GM19240 (cell line): ENCODE measurements around the gene FTO.
"Not testable (repeated sequence)": the region's sequence is repeated elsewhere in the genome, so short reads cannot be mapped to it uniquely, and the experiment has no call there.

Source experiments
- DNase-seq: peaks from one replicate; pipeline ENCODE4 v3.0.0; 2011; ENCODE audit warnings: low spot score; ENCODE audit not compliant: insufficient read length

FTO gene

GRCh38 chr16:53821957-53822625 lies 118.1 kb downstream of the FTO start:
- no peak for DNase-seq

DNA sequence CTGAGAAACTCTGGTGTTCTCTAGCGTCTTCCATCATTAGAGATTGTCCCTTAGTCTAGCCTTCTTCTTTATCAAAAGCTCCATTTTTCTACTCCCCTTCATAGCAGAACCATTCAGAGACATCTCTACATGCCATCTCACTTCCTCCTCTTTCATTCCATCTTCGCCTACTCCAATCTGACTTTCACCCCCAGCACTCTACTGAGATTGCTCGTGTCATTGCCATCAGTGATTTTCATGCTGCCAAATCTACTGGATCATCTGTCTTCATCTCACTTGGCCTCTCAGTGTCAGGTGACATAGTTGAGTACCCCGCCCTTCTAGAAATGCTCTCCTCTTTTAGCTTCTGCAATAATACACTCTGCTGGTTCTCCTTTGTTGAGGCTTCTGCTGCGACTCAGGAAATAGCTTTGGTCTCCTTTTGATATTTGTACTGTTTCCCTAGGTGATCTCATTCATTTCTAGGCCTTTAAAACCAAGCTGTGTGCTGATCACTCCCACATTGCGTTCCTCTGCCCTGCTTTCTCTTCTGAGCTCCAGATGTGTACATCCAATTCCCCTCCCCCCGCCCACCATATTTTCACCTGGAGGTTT lies 119.1 kb downstream of the FTO start:
- no peak for DNase-seq

DNA sequence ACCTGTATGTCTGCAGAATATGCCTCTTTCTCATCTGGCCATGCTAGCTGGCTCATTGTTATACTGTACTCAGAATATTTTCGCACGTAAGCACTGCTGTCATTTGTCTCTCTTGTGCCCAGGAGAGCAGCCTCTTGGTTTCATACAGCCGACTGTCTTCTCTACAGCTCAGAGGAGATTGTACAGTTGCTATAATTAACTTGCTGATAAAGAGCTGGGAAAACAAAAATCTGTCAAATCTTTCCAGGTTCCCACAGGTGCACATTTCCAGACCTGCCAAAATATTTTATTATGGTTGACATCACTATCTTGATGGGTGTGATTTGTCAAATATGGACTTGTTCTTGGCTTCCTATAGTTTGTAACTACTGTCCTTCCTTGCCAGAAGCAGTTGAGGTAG lies 122.7 kb downstream of the FTO start:
- no peak for DNase-seq

DNA sequence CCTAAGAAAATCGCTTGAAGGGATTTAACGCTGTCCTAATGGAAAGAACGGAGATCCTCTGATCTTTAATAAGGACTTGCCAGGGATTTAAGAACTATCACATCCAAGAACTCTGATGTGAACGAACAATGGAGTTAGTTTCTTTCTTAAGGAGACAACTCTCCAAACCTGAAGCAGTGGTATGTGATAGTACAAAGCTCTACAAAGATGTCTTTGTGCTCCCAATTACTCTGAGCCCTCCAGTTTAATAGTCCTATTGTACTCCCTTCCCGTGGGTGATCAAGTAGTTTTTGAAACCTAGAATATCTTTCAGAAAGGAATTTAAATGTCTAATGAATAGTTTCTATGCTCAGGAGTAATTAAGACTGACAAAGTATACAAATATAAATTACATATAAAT lies 123.8 kb downstream of the FTO start:
- no peak for DNase-seq

GRCh38 chr16:53829186-53829747 lies 125.3 kb downstream of the FTO start:
- DNase-seq, result no peak

DNA sequence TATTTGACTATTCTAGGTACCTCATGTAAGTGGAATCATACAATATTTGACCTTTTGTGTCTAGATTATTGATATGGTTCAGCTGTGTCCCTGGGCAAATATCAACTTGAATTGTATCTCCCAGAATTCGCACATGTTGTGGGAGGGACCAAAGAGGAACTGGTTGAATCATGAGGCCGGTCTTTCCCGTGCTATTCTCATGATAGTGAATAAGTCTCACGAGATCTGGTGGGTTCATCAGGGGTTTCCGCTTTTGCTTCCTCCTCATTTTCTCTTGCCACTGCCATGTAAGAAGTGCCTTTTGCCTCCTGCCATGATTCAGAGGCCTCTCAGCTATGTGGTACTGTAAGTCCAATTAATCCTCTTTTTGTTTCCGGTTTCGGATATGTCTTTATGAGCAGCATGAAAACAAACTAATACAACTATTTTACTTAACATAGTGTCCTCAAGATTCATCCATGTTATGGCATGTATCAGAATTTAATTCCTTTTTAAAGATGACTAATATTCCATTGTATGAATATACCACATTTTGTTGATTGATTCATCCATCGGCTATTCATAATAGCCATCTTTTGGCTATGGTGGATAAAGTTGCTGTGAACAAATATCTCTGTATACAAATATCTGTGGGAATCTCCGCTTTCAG lies 129.1 kb downstream of the FTO start:
- no peak for DNase-seq

GRCh38 chr16:53836142-53836541 lies 132.2 kb downstream of the FTO start:
- DNase-seq, result no peak

- DNase-seq, result no peak
Measured at GRCh38 chr16:53836680-53837079, 132.7 kb downstream of the FTO start.

DNA sequence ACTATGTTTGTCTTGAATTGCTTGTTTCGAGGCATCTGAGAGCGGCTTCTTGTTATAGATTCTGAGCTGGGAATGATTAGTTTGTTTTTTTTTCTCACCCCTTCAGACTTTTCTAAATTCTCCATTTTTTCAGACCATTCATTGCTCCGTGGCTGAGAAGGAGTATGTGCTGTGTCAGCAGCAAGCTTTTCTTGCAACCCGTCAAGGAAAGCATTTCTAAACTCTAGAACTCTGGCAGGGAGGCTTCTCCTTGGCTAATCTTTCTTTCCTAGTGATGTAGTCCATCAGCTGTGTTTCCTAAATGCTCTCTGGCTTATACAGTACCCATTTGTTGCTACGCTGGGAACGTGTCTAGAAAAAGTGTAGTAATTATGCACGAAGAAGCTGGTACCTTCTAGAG lies 133.5 kb downstream of the FTO start:
- no peak for DNase-seq

DNA sequence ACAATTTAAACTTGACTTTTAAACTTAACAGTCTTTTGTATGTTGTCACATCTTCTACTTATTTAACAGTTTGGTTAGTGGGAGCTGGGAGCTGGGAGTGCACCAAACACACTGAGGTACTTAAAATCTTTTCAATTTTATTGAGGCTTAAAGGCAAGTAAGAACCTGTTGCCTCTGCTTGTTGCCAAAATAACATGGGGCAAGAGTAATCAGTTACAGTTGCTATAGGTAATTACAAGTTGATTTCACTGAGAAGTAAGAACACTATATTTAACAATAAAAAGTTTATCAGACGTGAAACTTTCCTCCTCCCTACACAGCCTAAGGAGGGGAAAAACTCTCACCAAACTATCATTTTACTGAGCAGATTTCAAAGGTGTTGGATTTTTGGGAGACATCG lies 135.2 kb downstream of the FTO start:
- no peak for DNase-seq

- no peak for DNase-seq
Measured at GRCh38 chr16:53840456-53840855, 136.5 kb downstream of the FTO start.

GRCh38 chr16:53841884-53842283 lies 137.9 kb downstream of the FTO start:
- DNase-seq, result no peak

GRCh38 chr16:53843084-53843483 lies 139.1 kb downstream of the FTO start:
- DNase-seq, result no peak

GRCh38 chr16:53844804-53845203 lies 140.8 kb downstream of the FTO start:
- no peak for DNase-seq

DNA sequence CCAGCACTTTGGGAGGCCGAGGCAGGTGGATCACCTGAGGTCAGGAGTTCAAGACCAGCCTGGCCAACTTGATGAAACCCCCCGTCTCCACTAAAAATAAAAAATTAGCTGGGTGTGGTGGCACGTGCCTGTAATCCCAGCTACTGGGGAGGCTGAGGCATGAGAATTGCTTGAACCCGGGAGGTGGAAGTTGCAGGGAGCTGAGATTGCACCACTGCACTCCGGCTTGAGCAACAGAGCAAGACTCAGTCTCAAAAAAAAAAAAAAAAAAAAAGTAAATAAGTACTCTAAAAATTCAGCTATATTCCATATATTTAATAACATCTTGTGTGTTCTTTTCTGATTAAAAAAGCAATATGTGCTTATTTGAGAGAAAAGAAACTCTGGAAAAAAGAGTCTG lies 142.6 kb downstream of the FTO start:
- DNase-seq, result not testable (repeated sequence)

DNA sequence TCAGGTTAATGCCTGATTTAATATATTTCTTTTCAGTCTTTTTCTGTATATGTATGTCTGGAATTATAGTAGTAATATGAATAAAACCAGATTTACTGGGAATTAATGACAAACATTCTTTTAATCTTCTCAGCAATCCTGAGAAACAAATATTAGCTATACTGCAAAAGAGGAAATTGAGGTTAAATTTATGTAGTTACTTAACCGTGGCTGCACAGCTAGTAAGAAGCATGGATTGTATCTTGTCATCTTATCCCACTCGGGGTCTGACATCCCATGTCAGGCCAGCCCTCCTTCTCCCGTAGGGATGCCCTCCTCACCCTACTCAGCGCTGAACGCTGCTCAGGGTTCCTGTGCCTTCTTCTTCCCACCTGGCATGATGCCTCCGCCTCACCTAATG lies 143.0 kb downstream of the FTO start:
- DNase-seq, result no peak

- no peak for DNase-seq
Measured at GRCh38 chr16:53848277-53848942, 144.5 kb downstream of the FTO start.

DNA sequence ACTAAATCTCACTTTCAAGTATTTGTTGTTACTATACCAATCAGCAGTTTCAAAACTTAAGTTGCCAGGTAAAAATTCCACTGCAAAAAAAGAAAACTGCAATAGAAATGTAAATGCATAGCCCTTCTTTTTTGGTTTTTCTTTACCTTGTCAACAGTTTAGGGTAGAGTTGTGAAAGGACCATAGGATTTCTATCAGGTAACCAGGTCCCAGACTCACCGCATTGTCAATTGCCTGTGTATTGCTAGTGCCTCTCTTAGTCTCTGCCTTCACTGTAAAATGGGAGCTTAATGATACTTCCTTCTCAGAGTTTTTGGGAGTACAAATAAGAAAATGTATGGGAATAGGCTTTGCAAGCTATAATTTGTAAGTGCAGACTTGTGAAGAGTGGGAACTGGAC lies 145.0 kb downstream of the FTO start:
- no peak for DNase-seq

DNA sequence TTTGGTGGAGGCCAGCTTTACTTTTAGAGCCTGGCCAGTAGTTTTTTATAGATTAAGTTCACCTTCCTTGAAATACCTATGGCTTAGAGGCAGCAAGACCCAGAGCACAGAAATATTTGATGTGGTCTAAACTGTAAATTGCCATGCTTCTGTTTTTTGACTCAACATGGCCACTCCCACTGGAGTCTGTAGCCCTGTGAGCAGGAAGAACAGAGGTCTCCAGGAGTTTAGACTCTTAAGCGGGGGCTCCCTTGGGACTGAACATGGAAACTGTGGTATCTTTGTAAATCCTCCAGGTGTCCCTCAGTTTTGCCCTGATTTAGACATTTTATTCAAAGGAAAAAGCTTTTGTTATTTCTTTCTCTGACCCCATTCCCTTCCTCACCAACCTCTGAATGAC lies 145.6 kb downstream of the FTO start:
- DNase-seq, result no peak

DNA sequence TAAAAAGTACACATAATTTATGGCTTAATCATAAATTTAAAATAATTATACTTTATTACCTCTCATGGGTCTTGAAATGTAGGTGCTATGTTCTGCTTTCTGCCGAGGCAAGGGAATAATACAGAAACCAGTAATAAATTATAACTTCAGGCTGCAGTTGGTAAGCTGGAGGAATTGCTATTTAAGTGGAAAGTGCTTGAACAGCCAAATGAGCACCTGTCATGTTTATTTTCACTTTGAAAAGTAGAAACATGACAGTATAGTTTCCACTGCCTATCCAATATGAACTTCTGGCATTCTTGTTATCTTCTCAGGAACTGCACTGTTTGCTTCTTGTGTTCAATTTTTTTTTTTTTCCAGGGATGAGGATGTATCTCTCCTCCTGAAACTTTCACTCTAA lies 146.0 kb downstream of the FTO start:
- DNase-seq, result no peak

DNA sequence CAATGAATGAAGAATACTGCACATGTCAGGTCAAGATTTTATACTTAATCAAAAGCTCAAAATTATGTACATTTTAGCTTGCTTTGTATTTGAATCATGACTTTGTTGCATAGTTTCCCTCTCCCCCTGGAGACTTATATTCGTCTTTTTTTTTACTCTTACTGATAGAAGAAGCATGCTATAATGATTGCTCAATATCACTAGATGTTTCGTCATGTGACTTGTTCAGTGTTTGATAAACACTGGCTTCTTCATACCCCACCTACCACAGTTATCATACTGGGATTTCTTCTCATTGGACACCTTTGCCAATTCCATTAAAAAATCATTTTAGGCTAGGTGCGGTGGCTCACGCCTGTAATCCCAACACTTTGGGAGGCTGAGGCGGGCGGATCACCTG lies 148.7 kb downstream of the FTO start:
- no peak for DNase-seq

DNA sequence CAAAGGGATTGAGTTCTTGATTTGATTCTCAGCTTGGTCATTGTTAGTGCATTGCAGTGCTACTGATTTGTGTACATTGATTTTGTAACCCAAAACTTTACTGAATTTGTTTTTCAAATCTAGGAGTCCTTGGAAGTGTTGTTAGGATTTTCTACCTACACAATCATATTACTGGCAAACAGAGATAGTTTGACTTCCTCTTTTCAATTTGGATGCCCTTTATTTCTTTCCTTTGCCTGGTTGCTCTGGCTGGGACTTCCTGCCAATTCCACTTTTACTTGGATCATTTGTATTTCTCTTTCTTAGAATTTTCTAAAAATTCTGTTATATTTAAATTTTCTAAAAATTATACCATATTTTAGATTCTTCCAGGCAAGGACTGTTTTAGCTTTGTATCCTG lies 151.1 kb downstream of the FTO start:
- no peak for DNase-seq
